GM19025 (cell line): ENCODE results near the gene MMS19.
"Not testable (repeated sequence)": the region's sequence is repeated elsewhere in the genome, so short reads cannot be mapped to it uniquely, and the experiment has no call there.

Source experiments
- ATAC-seq: cut with Tn5 transposase; IDR thresholded peaks from one replicate; pipeline ENCODE4 v1.9.1; 2021; ENCODE audit warnings: mild to moderate bottlenecking, low read depth, moderate library complexity; ENCODE audit not compliant: unreplicated experiment

The MMS19 gene

GRCh38 chr10:97434055-97434454 lies 64.2 kb downstream of the MMS19 start:
- no peak for ATAC-seq

GRCh38 chr10:97428572-97428981 lies 69.6 kb downstream of the MMS19 start:
- ATAC-seq = no peak

GRCh38 chr10:97427571-97428179 lies 70.5 kb downstream of the MMS19 start:
- ATAC-seq = no peak

- no peak for ATAC-seq
Observed at GRCh38 chr10:97426776-97427570, 71.2 kb downstream of the MMS19 start.

- peak; percentile 79 for ATAC-seq
Observed at GRCh38 chr10:97425964-97426775, 72.1 kb downstream of the MMS19 start, which contains the start of gene PGAM1. PGAM1 (plus strand) TSS chr10:97426191; CDS start chr10:97426308, 117 bp downstream.

- not testable (repeated sequence) for ATAC-seq
Observed at GRCh38 chr10:97423757-97424098, 74.5 kb downstream of the MMS19 start.

GRCh38 chr10:97416565-97416964 lies 81.7 kb downstream of the MMS19 start:
- no peak for ATAC-seq

- no peak for ATAC-seq
Observed at GRCh38 chr10:97412891-97413304, 85.3 kb downstream of the MMS19 start.

GRCh38 chr10:97411406-97411805 lies 86.8 kb downstream of the MMS19 start:
- ATAC-seq = no peak

- no peak for ATAC-seq
Observed at GRCh38 chr10:97408496-97408992, 89.7 kb downstream of the MMS19 start.
